Subcutaneous abdominal adipose tissue (tissue), 5 donors: Measurements from ENCODE around the gene PLEK2.
"Not testable (repeated sequence)": the region's sequence is repeated elsewhere in the genome, so short reads cannot be mapped to it uniquely, and the experiment has no call there.

Experiments
- H3K27ac ChIP-seq: one replicate; pipeline ENCODE4 v1.7.0; 2013; ENCODE audit warnings: low read depth, mild to moderate bottlenecking, inconsistent platforms, low read length, moderate library complexity
- H3K27me3 ChIP-seq, 5 donors: one replicate each; pipeline ENCODE4 v1.7.0; 2013; ENCODE audit warnings: low read length in 5 of 5, inconsistent platforms in 1 of 5; ENCODE audit not compliant: control insufficient read depth in 5 of 5, insufficient read depth in 4 of 5
- H3K36me3 ChIP-seq, 5 donors: one replicate each; pipeline ENCODE4 v1.7.0; 2013; ENCODE audit warnings: low read length in 5 of 5; ENCODE audit not compliant: control insufficient read depth in 5 of 5, insufficient read depth in 5 of 5
- H3K4me1 ChIP-seq, 5 donors: one replicate each; pipeline ENCODE4 v1.7.0; 2013; ENCODE audit warnings: low read length in 5 of 5, mild to moderate bottlenecking in 3 of 5, moderate library complexity in 1 of 5; ENCODE audit not compliant: control insufficient read depth in 5 of 5, insufficient read depth in 5 of 5
- H3K4me3 ChIP-seq, 5 donors: one replicate each; pipeline ENCODE4 v1.7.0; 2013; ENCODE audit warnings: low read length in 5 of 5, low read depth in 1 of 5
- H3K9ac ChIP-seq, 5 donors: one replicate each; pipeline ENCODE4 v1.7.0; 2013; ENCODE audit warnings: low read length in 5 of 5, mild to moderate bottlenecking in 4 of 5, moderate library complexity in 3 of 5
- H3K9me3 ChIP-seq, 5 donors: one replicate each; pipeline ENCODE4 v1.7.0; 2013; ENCODE audit warnings: low read length in 5 of 5; ENCODE audit not compliant: control insufficient read depth in 5 of 5
- donor health status: healthy.
- donor health status: healthy.
- donor health status: healthy.
- donor health status: healthy.
- donor health status: healthy.

The PLEK2 gene

DNA sequence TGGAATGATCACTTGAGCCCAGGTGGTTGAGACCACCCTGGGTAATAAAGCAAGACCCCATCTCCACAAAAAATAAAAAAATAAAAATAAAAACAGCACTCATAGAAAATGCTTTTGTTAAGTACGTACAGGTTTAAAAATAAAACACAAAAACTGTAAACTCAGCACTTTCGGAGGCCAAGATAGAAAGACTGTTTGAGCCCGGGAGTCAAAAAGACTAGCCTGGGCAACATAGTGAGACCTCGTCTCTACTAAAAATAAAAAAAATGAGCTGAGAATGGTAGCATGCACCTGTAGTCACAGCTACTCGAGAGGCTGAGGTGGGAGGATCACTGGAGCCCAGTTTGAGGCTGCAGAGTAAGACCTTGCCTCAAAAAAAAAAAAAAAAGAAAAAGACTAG lies 59.9 kb downstream of the PLEK2 start:
- Histone ChIP-seq H3K36me3 (peaks cover 24 to 57% (median 32%) of the 10 kb centered on the region in 5 donors), H3K4me1 (peaks cover 0 to 11% (median 6%) of the 10 kb centered on the region in 5 donors)

DNA sequence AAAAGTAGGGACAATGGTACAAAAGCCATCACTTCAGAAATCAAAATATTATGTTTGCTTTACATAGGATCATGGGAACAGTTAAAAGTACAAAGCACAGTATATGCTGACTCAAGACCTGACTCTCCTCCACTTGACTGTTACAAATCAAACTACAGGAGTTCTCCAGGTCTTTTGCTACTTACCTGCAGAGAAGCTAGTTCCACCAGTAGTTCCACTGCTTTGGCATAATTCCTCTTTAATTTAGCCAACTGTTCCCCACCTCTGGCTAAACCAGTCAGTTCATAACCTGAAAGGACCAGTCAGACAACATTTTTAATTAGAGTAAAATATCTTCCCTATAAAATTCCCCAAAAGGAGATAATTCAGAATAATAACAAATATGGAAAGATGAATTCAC lies 66.4 kb downstream of the PLEK2 start:
- Histone ChIP-seq H3K36me3 (peaks cover 42 to 76% (median 69%) of the 10 kb centered on the region in 5 donors), H3K27me3 (no peaks in the 10 kb centered on the region), H3K4me1 (no peaks in the 10 kb centered on the region), H3K4me3 (no peak overlapping the region), H3K9me3 (no peaks in the 10 kb centered on the region), H3K27ac (no peak overlapping the region), H3K9ac (no peak overlapping the region)

More for the DNA sequence above, 59.9 kb downstream of the PLEK2 start:
- Histone ChIP-seq H3K27ac (no peak overlapping the region), H3K4me3 (no peak overlapping the region), H3K27me3 (no peaks in the 10 kb centered on the region), H3K9me3 (no peaks in the 10 kb centered on the region), H3K9ac (no peak overlapping the region)

DNA sequence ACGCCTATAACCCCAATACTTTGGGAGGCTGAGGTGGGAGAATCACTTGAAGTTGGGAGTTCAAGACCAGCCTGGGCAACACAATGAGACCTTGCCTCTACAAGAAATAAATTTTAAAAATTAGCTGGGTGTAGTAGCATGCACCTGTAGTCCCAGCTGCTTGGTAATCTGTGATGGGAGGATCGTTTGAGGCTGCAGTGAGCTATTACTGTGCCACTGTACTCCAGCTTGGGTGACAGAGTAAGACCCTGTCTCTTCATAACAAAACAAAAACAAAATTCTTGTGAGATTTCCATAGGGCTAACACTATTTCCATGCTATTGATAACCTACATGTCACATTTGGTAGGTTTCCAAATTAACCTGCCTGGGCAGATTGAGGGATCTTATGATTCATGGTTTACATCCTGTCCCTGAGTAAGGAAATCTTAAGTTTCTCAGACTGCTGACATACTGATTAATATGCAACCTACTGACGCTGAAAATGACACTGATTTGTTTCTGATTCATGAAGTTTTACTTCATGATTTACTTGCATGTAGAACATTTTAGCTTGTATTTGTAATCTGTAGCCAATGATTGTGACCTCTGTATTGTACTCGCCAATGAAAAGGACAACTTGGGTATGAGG lies 68.2 kb downstream of the PLEK2 start:
- peaks cover 35 to 76% (median 67%) of the 10 kb centered on the region in 5 donors for H3K36me3 ChIP-seq
- H3K9ac ChIP-seq, result no peak overlapping the region
- H3K9me3 ChIP-seq, result no peaks in the 10 kb centered on the region
- no peaks in the 10 kb centered on the region for H3K27me3 ChIP-seq
- no peaks in the 10 kb centered on the region for H3K4me1 ChIP-seq
- no peak overlapping the region for H3K4me3 ChIP-seq
- H3K27ac ChIP-seq, result no peak overlapping the region

DNA sequence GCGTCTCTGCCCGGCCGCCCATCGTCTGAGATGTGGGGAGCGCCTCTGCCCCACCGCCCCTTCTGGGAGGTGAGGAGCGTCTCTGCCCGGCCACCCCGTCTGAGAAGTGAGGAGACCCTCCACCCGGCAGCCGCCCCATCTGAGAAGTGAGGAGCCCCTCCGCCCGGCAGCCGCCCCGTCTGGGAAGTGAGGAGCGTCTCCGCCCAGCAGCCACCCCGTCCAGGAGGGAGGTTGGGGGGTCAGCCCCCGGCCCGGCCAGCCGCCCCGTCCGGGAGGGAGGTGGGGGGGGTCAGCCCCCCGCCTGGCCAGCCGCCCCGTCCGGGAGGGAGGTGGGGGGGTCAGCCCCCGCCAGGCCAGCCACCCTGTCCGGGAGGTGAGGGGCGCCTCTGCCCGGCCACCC lies 70.7 kb downstream of the PLEK2 start:
- H3K27me3 ChIP-seq, H3K9me3 ChIP-seq, H3K4me3 ChIP-seq, H3K27ac ChIP-seq, H3K9ac ChIP-seq, H3K4me1 ChIP-seq: not testable (repeated sequence)
- H3K36me3 ChIP-seq, result peaks cover 52 to 77% (median 69%) of the 10 kb centered on the region in 5 donors
